ENCODE data around the gene KCNE3.

DNA sequence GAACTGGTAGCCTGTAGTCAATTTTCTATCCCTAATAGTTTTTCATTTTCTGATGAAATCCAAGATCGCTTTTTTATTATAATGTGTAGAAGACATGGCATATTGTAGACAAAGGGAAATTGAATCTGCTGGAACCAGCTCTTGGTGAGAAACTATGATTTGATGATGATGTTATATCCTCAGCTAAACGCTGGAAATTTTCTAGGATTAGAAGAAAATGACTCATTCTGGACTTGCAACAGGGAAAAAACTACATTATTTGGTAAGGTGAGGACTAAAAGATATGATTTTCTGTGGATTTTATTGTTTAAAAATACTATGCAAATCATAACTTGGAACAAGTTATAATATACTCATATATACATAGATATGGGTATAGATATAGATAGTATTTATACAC lies 55.0 kb downstream of the KCNE3 start:
- TF ChIP-seq, protein P1, sequence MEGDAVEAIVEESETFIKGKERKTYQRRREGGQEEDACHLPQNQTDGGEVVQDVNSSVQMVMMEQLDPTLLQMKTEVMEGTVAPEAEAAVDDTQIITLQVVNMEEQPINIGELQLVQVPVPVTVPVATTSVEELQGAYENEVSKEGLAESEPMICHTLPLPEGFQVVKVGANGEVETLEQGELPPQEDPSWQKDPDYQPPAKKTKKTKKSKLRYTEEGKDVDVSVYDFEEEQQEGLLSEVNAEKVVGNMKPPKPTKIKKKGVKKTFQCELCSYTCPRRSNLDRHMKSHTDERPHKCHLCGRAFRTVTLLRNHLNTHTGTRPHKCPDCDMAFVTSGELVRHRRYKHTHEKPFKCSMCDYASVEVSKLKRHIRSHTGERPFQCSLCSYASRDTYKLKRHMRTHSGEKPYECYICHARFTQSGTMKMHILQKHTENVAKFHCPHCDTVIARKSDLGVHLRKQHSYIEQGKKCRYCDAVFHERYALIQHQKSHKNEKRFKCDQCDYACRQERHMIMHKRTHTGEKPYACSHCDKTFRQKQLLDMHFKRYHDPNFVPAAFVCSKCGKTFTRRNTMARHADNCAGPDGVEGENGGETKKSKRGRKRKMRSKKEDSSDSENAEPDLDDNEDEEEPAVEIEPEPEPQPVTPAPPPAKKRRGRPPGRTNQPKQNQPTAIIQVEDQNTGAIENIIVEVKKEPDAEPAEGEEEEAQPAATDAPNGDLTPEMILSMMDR (IDR thresholded peaks at IDR 0.05), result no peak
- no peak for TF ChIP-seq POLR2A (IDR thresholded peaks at IDR 0.05)
